WI38 (cell line): ENCODE measurements around the gene BBS9.

Source experiments
- H3K4me3 ChIP-seq: 2 replicates; pipeline ENCODE4 v1.5.1; 2011; ENCODE audit warnings: low read depth, mild to moderate bottlenecking, control low read depth, low read length
- CTCF ChIP-seq: IDR thresholded peaks from 2 replicates; pipeline ENCODE4 v1.5.1; 2012; ENCODE audit warnings: low read depth, mild to moderate bottlenecking, control low read depth, low read length

BBS9 gene

GRCh38 chr7:33536398-33537103, 407.2 kb downstream of the BBS9 start:
- H3K4me3 ChIP-seq: no peak overlapping the region
- TF ChIP-seq CTCF: no peak

- TF ChIP-seq CTCF: no peak
- H3K4me3 ChIP-seq: no peak overlapping the region
Observed at GRCh38 chr7:33537104-33537477, 407.7 kb downstream of the BBS9 start.

GRCh38 chr7:33539198-33539597, 409.8 kb downstream of the BBS9 start:
- H3K4me3 ChIP-seq: no peak overlapping the region
- TF ChIP-seq CTCF: no peak

GRCh38 chr7:33539659-33540400, 410.5 kb downstream of the BBS9 start:
- TF ChIP-seq CTCF: no peak
- no peak overlapping the region for H3K4me3 ChIP-seq

- TF ChIP-seq CTCF: no peak
- H3K4me3 ChIP-seq: no peak overlapping the region
Observed at GRCh38 chr7:33547880-33548279, 418.5 kb downstream of the BBS9 start.

- no peak overlapping the region for H3K4me3 ChIP-seq
- no peak for TF ChIP-seq CTCF
Observed at GRCh38 chr7:33550363-33550762, 421.0 kb downstream of the BBS9 start.

GRCh38 chr7:33550979-33551378, 421.6 kb downstream of the BBS9 start:
- no peak for TF ChIP-seq CTCF
- H3K4me3 ChIP-seq: no peak overlapping the region
